Epithelial cell of esophagus (primary cell): Measurements from ENCODE around the gene COTL1.

ENCODE experiments used
- DNase-seq: peaks from one replicate; pipeline ENCODE4 v3.0.0; 2010; ENCODE audit warnings: low read depth
- H3K4me3 ChIP-seq: 2 replicates; pipeline ENCODE4 v1.5.1; 2011; ENCODE audit warnings: mild to moderate bottlenecking, low read length, control low read depth
- TF ChIP-seq, protein P1 (sequence below): IDR thresholded peaks from 2 replicates; pipeline ENCODE4 v1.5.1; 2011; ENCODE audit warnings: low read depth, mild to moderate bottlenecking, low read length, control low read depth, inconsistent platforms; ENCODE audit not compliant: insufficient read depth; ENCODE audit errors: missing control alignments

The COTL1 gene

DNA sequence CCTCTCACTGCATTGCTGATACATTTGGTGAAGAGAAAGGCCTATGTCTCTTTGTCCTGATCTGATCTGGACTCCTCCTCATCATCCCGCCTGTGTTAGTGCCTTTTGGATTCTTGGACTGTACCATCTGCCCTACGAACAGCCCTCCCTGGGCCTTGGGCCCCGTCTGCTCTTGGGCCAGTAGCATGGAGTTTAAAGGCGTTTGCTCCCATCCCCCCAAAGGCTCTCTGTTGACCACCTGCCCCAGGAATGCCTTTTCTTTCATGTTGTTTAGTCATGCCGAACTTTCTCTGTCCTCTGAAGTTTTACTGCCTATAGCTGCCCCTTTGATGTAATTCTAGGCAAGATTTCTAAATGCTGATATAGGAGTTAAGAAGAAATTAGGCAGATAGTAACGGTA, 82.5 kb downstream of the COTL1 start:
- no peak for DNase-seq
- TF ChIP-seq, protein P1, sequence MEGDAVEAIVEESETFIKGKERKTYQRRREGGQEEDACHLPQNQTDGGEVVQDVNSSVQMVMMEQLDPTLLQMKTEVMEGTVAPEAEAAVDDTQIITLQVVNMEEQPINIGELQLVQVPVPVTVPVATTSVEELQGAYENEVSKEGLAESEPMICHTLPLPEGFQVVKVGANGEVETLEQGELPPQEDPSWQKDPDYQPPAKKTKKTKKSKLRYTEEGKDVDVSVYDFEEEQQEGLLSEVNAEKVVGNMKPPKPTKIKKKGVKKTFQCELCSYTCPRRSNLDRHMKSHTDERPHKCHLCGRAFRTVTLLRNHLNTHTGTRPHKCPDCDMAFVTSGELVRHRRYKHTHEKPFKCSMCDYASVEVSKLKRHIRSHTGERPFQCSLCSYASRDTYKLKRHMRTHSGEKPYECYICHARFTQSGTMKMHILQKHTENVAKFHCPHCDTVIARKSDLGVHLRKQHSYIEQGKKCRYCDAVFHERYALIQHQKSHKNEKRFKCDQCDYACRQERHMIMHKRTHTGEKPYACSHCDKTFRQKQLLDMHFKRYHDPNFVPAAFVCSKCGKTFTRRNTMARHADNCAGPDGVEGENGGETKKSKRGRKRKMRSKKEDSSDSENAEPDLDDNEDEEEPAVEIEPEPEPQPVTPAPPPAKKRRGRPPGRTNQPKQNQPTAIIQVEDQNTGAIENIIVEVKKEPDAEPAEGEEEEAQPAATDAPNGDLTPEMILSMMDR = no peak
- H3K4me3 ChIP-seq = no peak overlapping the region

DNA sequence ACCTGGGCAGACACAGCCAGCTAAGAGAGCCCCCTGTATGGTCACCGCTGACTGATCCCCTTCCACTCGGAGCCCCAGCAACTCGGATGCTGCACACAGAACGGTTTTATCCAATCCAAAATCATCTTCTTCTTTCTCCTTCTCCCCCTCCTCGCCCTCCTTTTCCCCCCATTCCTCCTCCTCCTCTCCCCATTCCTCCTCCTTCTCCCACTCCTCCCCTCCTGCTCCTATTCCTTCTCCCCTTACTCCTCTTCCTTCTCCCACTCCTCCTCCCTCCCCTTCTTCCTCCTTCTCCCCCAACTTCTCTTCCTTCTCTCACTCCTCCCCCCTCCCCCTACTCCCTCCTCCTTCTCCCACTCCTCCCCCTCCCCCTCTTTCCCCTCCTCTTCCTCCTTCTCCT, 83.1 kb downstream of the COTL1 start:
- no peak overlapping the region for H3K4me3 ChIP-seq
- TF ChIP-seq, protein P1 = no peak
- no peak for DNase-seq

DNA sequence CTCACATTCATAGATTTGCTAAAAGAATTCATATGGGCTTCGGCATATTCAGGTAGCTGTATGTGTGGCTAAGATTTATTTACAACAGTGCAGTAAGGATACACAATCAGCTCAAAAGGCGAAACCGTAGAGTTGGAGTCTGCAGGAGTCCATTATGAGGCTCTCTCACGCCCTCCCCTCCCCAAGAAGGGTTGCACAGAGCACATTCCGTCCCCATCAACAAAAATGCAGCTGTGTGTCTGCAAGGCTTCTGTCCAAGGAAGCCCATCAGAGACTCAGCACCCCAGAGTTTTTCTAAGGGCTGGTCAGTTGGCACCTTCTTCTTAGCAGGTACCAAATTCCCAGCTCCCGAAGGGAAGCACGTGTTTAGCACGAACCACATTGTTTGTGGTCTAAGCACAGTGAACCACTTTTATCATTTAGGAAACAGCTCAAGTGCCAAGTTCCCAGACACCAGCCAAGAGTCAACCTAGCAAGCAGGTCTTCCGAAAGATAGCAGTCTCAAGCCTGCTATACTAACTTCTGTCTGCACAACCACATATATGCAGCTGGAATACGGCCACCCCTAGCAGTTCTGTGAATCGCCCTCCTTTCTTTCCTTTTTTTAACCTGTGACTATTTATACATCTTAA, 84.9 kb downstream of the COTL1 start:
- TF ChIP-seq, protein P1 = no peak
- H3K4me3 ChIP-seq = no peak overlapping the region
- DNase-seq = no peak

DNA sequence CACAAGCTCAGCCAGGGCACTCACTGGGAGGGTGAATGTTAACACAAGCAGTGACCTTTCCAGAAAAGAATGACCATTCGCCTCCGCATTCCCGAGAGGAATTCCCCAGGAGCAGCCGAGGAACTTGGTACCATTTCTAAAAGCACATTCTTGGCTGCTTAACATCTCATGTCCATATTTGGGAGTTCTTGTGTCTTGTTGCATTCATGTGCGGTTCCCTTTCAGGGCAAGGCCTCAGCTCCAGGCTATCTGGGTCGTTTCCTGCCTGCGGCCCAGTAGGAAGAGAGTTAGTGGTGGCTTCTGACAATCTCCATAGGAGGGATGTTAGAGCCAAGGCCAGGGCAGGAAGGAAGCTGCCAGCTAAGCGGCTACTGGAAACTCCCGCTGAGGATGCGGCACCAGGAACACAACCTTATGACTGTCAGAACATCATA, 85.6 kb downstream of the COTL1 start:
- TF ChIP-seq, protein P1 = no peak
- no peak overlapping the region for H3K4me3 ChIP-seq
- peak; percentile 81 for DNase-seq

DNA sequence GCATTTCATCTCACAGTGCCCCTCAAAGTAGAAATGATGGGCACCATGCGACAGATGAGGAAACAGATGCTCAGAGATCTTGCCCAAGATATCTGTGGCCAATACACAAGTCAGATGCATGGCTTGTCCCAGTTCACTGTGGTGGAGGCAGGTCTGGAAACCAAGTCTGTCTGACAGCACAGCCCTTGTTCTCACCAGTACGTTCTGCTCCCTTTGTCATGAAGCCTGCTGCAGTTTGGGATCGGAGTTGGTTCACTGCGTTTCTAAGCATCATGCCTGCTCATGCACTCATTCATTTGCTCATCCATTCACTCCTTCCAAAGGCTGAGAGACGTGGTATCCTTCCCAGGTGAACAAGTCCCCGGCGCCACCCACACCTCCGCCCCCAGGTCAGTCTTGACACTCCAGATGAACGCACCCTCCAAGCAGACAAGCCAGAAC, 86.2 kb downstream of the COTL1 start:
- TF ChIP-seq, protein P1 = no peak
- no peak overlapping the region for H3K4me3 ChIP-seq
- DNase-seq = peak; percentile 78

DNA sequence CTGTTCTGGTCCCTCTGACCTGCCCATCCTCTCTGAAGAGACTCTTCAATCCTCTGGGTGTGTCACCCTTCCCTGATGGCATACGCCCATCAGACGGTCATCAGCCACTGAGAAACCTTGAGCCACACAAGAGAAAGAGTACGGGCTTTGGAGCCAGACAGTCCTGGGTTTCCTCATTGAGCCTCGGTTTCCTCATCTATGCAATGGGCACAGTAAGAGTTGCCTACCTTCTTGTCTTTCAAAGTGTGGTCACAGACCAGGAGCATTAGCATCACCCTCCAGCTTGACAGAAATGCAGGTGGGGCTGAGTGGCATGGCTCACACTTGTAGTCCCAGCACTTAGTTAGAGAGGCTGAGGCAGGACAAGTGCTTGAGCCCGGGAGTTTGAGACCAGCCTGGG, 87.3 kb downstream of the COTL1 start:
- TF ChIP-seq, protein P1 = no peak
- no peak overlapping the region for H3K4me3 ChIP-seq
- DNase-seq = no peak

DNA sequence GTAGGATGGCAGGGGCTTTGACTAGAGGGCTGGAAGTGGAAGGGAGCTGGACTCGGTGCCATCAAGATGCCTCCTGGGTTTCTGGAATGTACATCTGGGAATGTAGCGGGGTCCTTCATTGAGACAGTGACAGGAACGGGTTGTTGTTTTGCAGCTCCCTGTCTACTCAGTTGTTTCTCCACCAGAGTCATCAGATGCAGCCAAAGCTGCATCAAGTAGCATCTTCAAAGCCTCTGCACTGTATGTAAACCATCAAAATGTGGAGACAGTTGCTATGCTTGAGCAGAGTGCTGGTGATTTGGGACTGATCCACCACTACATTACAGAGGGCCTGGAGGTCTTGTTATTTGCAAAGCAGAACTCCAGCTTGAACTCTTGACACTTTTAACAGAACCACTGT, 88.3 kb downstream of the COTL1 start:
- DNase-seq = no peak
- no peak overlapping the region for H3K4me3 ChIP-seq
- TF ChIP-seq, protein P1 = no peak
